Testis (tissue), 3 donors: ENCODE measurements around the gene KRTAP23-1. TPM values are rescaled to one million over a fixed set of nuclear protein-coding genes. Genes with fewer than 3 reads are reported as not detected.

ENCODE experiments used
- DNase-seq: peaks from one replicate; pipeline ENCODE4 v3.0.0-alpha.2; 2019
- H3K27ac ChIP-seq, 2 donors: fragments of 200-600 bp; sonication (generic); one replicate each; pipeline ENCODE4 v1.5.1; 2019
- H3K27me3 ChIP-seq: fragments of 200-600 bp; sonication (generic); one replicate; pipeline ENCODE4 v1.5.1; 2019
- H3K36me3 ChIP-seq: fragments of 200-600 bp; sonication (generic); one replicate; pipeline ENCODE4 v1.5.1; 2017; ENCODE audit warnings: low read depth; ENCODE audit errors: missing control alignments
- H3K4me1 ChIP-seq: fragments of 200-600 bp; sonication (generic); one replicate; pipeline ENCODE4 v1.5.1; 2019
- H3K4me3 ChIP-seq, 2 donors: fragments of 200-600 bp; sonication (generic); one replicate each; pipeline ENCODE4 v1.5.1; 2017 to 2019
- H3K9me3 ChIP-seq: fragments of 200-600 bp; sonication (generic); one replicate; pipeline ENCODE4 v1.5.1; 2017
- POLR2A ChIP-seq: fragments of 450-650 bp; IDR thresholded peaks from one replicate; pipeline ENCODE4 v1.6.1; 2017; ENCODE audit warnings: antibody characterized with exemption, mild to moderate bottlenecking, moderate library complexity
- WGBS, 2 donors: methylation state at CpG; one replicate each; pipeline ENCODE4 v1.1.5; 2018; 5-methylcytosine and 5-hydroxymethylcytosine counted together
- intact Hi-C: fragments of 100-400 bp; cut with DNase I; formaldehyde crosslinking; loops from one replicate; pipeline ENCODE4 v1.15.1; 2023; ENCODE audit warnings: low total_unique reads
- polyA plus RNA-seq: library from polyadenylated mRNA; stranded (reverse); fragments of 350-450 nt; fragmentation: Illumina TruSeq; extraction: RNeasy Lipid Tissue Mini Kit (QIAGEN cat#74804); gene quantifications from one replicate; pipeline ENCODE4 v1.2.3, GENCODE V29; 2014; ENCODE audit warnings: low read depth, low replicate concordance; ENCODE audit not compliant: insufficient read depth
- total RNA-seq, 2 donors: library from RNA; depleted of rRNA; stranded (reverse); fragments of >200 nt; gene quantifications; one replicate each; pipeline ENCODE4 v1.2.3, GENCODE V29; 2016
- TF ChIP-seq, protein P1 (sequence below), 3 experiments: fragments of 450-650 bp in 2 of 3; fragments of 200-600 bp in 1 of 3; sonication (generic) in 1 of 3; IDR thresholded peaks; one replicate each; pipeline ENCODE4 v1.5.1; 2016 to 2019; ENCODE audit warnings: antibody characterized with exemption in 3 of 3, mild to moderate bottlenecking in 2 of 3, moderate library complexity in 1 of 3

KRTAP23-1 gene
- total and polyA plus RNA-seq, 3 donors from 2014 or later = not detected

DNA sequence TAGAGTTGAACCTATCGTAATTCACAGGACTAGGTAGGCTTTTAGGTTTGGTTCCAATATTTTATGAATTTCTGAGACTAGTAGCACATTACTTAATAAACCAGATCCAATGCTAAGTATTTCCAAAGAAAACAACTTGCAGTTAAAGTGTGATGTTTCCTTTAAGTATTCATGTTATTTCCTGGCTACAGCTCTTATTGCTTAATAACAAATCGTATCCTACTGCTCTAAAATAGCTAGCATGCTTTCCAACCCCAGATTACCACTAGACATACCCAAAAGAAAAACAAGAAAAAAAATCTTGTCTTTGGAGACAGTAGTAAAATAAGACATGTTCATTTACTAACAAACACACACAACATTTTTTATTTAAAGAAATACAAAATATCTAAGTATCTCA is 11.8 kb downstream of the KRTAP23-1 start:
- no peak for TF ChIP-seq POLR2A
- TF ChIP-seq, protein P1, sequence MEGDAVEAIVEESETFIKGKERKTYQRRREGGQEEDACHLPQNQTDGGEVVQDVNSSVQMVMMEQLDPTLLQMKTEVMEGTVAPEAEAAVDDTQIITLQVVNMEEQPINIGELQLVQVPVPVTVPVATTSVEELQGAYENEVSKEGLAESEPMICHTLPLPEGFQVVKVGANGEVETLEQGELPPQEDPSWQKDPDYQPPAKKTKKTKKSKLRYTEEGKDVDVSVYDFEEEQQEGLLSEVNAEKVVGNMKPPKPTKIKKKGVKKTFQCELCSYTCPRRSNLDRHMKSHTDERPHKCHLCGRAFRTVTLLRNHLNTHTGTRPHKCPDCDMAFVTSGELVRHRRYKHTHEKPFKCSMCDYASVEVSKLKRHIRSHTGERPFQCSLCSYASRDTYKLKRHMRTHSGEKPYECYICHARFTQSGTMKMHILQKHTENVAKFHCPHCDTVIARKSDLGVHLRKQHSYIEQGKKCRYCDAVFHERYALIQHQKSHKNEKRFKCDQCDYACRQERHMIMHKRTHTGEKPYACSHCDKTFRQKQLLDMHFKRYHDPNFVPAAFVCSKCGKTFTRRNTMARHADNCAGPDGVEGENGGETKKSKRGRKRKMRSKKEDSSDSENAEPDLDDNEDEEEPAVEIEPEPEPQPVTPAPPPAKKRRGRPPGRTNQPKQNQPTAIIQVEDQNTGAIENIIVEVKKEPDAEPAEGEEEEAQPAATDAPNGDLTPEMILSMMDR (IDR thresholded peaks at IDR 0.05) = no peak
- Histone ChIP-seq H3K27me3 (no peaks in the 10 kb centered on the region), H3K36me3 (no peaks in the 10 kb centered on the region), H3K4me3 (no peak overlapping the region), H3K9me3 (no peaks in the 10 kb centered on the region), H3K4me1 (no peaks in the 10 kb centered on the region), H3K27ac (no peak overlapping the region)
- intact Hi-C loops = no loop called here
- DNase-seq = no peak
- WGBS, 2 donors = 67 to 74% methylated on average over 2 of the region's 2 CpGs

DNA sequence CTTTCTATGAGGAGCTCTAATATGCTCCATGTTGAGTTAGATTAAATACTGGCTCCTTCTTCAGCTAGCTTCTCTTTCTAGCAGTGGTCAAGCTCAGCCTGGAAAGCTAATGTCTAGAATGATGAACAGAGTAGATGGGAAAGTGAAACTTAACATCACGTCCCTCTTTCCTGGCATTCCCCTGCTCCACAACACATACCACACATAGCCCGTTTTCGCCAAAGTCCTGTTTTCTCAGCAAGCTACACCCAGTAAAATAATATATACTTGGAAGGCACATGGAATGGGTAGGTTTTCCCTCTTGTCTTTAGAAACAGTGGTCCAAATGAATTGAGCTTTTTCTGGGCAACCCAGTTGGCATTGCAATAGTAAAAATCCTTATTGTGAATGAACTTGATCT is 14.7 kb downstream of the KRTAP23-1 start:
- Histone ChIP-seq H3K36me3 (no peaks in the 10 kb centered on the region), H3K9me3 (no peaks in the 10 kb centered on the region), H3K4me1 (no peaks in the 10 kb centered on the region), H3K27ac (no peak overlapping the region), H3K27me3 (no peaks in the 10 kb centered on the region), H3K4me3 (no peak overlapping the region)
- intact Hi-C loops = no loop called here
- TF ChIP-seq, protein P1 (IDR thresholded peaks at IDR 0.05) = no peak
- no peak for TF ChIP-seq POLR2A
- 73 to 82% methylated on average over 3 of the region's 3 CpGs for WGBS, 2 donors
- DNase-seq = no peak

DNA sequence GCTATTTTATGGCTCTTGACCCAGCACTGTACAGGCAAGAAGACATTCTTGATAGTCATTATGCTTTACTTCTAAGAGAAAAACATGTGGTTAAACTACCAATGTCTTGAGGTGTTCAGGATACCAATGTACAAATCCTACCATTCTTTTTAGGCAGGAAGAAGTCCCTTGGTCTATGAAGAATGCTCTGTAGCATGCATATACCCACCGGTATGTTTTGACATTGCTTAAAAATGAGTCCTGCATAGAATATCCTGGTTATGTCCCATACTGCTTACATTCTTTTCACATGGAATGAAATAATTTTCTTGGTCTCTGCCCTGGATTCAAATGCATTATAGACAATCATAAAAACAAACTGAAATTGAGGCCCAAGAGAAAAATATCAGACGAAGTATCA is 15.7 kb downstream of the KRTAP23-1 start:
- H3K4me3 ChIP-seq = no peak overlapping the region
- no peak for DNase-seq
- H3K4me1 ChIP-seq = no peaks in the 10 kb centered on the region
- intact Hi-C loops = no loop called here
- no peaks in the 10 kb centered on the region for H3K27me3 ChIP-seq
- H3K9me3 ChIP-seq = no peaks in the 10 kb centered on the region
- H3K36me3 ChIP-seq = no peaks in the 10 kb centered on the region
- H3K27ac ChIP-seq = no peak overlapping the region
- no peak for TF ChIP-seq POLR2A
- TF ChIP-seq, protein P1 (IDR thresholded peaks at IDR 0.05) = no peak
- 89 to 98% methylated on average over 2 of the region's 2 CpGs for WGBS, 2 donors

DNA sequence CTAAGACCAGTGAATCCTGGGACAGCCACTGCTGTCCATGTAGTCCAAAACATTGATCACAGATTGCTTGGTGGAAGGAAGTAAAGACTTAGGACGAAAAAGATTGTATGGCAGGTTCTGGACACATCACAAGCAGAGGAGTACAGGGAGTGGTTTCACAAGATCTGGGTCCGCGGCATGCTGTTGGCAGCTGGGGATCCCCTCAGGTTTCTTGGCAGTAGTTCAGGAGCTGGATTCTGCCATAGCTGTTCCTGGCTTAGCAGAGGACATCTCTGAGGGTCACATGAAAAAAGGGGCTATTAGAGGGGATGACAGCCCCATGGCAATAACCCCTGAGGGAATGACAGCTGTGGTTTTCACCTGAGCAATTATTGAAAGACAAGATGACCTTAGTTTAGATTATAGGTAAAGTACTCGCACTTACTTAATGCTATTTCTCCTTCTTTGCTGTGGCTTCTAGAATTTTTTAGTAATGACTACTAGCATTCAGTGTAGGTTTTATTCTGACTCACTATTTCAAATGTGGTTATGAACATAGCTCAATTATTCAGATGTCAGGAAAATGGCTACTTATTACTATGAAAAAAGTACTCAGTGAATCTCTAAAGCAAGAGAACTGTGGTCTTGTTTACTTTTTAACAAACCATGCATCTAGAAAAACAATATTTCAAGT is 19.1 kb downstream of the KRTAP23-1 start:
- TF ChIP-seq POLR2A = no peak
- TF ChIP-seq, protein P1 (IDR thresholded peaks at IDR 0.05) = no peak
- Histone ChIP-seq H3K4me1 (no peaks in the 10 kb centered on the region), H3K36me3 (no peaks in the 10 kb centered on the region), H3K27ac (no peak overlapping the region), H3K27me3 (no peaks in the 10 kb centered on the region), H3K9me3 (no peaks in the 10 kb centered on the region), H3K4me3 (no peak overlapping the region)
- 85 to 96% methylated on average over 4 of the region's 4 CpGs for WGBS, 2 donors
- DNase-seq = no peak
- intact Hi-C loops = no loop called here

DNA sequence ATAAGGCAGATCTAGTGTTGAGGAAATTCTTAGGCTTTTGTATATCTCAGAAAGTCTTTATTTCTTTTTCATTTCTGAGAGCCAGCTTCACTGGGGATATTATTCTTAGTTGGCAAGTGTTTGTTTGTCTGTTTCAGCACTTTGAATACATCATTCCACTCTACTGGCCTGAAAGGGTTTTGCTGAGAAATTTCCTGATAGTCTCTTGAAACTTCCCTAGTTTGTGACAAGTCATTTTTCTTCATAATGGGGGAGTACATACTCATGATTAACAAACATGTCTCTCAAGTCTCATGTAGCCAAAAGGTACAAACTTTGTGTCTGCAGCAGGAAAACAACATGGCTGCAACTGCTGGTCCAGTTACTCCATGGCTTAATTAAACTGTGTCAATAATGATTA is 22.0 kb downstream of the KRTAP23-1 start:
- no peaks in the 10 kb centered on the region for H3K9me3 ChIP-seq
- TF ChIP-seq, protein P1 (IDR thresholded peaks at IDR 0.05) = no peak
- no peak for TF ChIP-seq POLR2A
- no peak for DNase-seq
- no peak overlapping the region for H3K27ac ChIP-seq
- intact Hi-C loops = no loop called here
- H3K4me3 ChIP-seq = no peak overlapping the region
- no peaks in the 10 kb centered on the region for H3K4me1 ChIP-seq
- no peaks in the 10 kb centered on the region for H3K27me3 ChIP-seq
- no peaks in the 10 kb centered on the region for H3K36me3 ChIP-seq
